Naive thymus-derived CD4-positive, alpha-beta T cell (primary cell): Measurements from ENCODE around the gene GTPBP2. TPM values are rescaled to one million over a fixed set of nuclear protein-coding genes. Genes with fewer than 3 reads are reported as not detected.
A peak's percentile ranks its signal among the peaks of the same experiment; 100 is the strongest.

Source experiments
- ATAC-seq: fragments of 150-1000 bp; cut with Tn5 transposase; 2 replicates; pipeline ENCODE4 v1.10.0; 2021; ENCODE audit warnings: mild to moderate bottlenecking, moderate library complexity
- CTCF ChIA-PET: fragments of 350-600 bp; sonication (Branson Sonifier 250); formaldehyde crosslinking; loops from one replicate; lab custom pipeline; 2021; ENCODE audit warnings: antibody characterized with exemption; lab: Charles Lee
- POLR2A ChIA-PET: fragments of 350-600 bp; sonication (Branson Sonifier 250); formaldehyde crosslinking; loops from one replicate; lab custom pipeline; 2021; ENCODE audit warnings: antibody characterized with exemption, inconsistent platforms; lab: Charles Lee
- DNase-seq, 9 donors: peaks; one replicate each; pipeline versions ENCODE4 v3.0.0 to v3.0.0-alpha.2; 2020 to 2022; ENCODE audit warnings: mixed read lengths in 1 of 9
- H3K27ac ChIP-seq: one replicate; pipeline ENCODE4 v1.7.0; 2013; ENCODE audit warnings: mild to moderate bottlenecking, low read depth, low read length, moderate library complexity
- H3K27me3 ChIP-seq, 2 donors: one replicate each; pipeline ENCODE4 v1.7.0; 2013; ENCODE audit warnings: low read length in 2 of 2, mild to moderate bottlenecking in 2 of 2, moderate library complexity in 2 of 2; ENCODE audit not compliant: control insufficient read depth in 2 of 2, insufficient read depth in 2 of 2
- H3K36me3 ChIP-seq, 3 experiments: 1 replicate in 2 of 3; 2 replicates in 1 of 3; pipeline ENCODE4 v1.7.0; 2013; ENCODE audit warnings: low read length in 3 of 3, mild to moderate bottlenecking in 3 of 3, moderate library complexity in 1 of 3; ENCODE audit not compliant: insufficient read depth in 3 of 3, control insufficient read depth in 2 of 3
- H3K4me1 ChIP-seq, 2 donors: one replicate each; pipeline ENCODE4 v1.7.0; 2013; ENCODE audit warnings: low read length in 2 of 2, mild to moderate bottlenecking in 2 of 2, moderate library complexity in 1 of 2; ENCODE audit not compliant: control insufficient read depth in 2 of 2, insufficient read depth in 2 of 2
- H3K4me3 ChIP-seq: 2 replicates; pipeline ENCODE4 v1.7.0; 2013; ENCODE audit warnings: mild to moderate bottlenecking, low read length
- H3K9me3 ChIP-seq, 3 experiments: 1 replicate in 2 of 3; 2 replicates in 1 of 3; pipeline ENCODE4 v1.7.0; 2013; ENCODE audit warnings: low read length in 3 of 3; ENCODE audit not compliant: control insufficient read depth in 2 of 3
- H3K27ac Mint-ChIP-seq, 9 donors: one replicate each; pipeline ENCODE4 v1.8.0; 2020 to 2022; ENCODE audit warnings: mixed read lengths in 9 of 9, mild to moderate bottlenecking in 8 of 9, moderate library complexity in 5 of 9, inconsistent platforms in 2 of 9
- H3K27me3 Mint-ChIP-seq, 5 donors: one replicate each; pipeline ENCODE4 v1.8.0; 2021 to 2022; ENCODE audit warnings: mixed read lengths in 5 of 5, mild to moderate bottlenecking in 1 of 5
- H3K36me3 Mint-ChIP-seq, 5 donors: one replicate each; pipeline ENCODE4 v1.8.0; 2020 to 2022; ENCODE audit warnings: mixed read lengths in 5 of 5, mild to moderate bottlenecking in 3 of 5, inconsistent platforms in 1 of 5
- H3K4me1 Mint-ChIP-seq, 7 donors: one replicate each; pipeline ENCODE4 v1.8.0; 2020 to 2022; ENCODE audit warnings: mixed read lengths in 7 of 7, mild to moderate bottlenecking in 3 of 7, inconsistent platforms in 1 of 7
- H3K4me3 Mint-ChIP-seq, 10 donors: one replicate each; pipeline ENCODE4 v1.8.0; 2020 to 2022; ENCODE audit warnings: mild to moderate bottlenecking in 10 of 10, mixed read lengths in 10 of 10, moderate library complexity in 6 of 10, inconsistent platforms in 2 of 10
- H3K9me3 Mint-ChIP-seq, 11 donors: one replicate each; pipeline ENCODE4 v1.8.0; 2020 to 2022; ENCODE audit warnings: mixed read lengths in 11 of 11, mild to moderate bottlenecking in 4 of 11, inconsistent platforms in 1 of 11, moderate library complexity in 1 of 11
- intact Hi-C, 2 donors: fragments of 100-400 bp; cut with micrococcal nuclease; formaldehyde crosslinking; loops; one replicate each; pipeline ENCODE4 v1.15.1; 2023
- polyA plus RNA-seq, 2 donors: library from polyadenylated mRNA; unstranded; fragments of 300-500 nt; fragmentation: Illumina TruSeq; gene quantifications; one replicate each; pipeline ENCODE4 v1.2.3, GENCODE V29; 2021
- total RNA-seq, 6 experiments: library from RNA in 5 of 6; stranded (reverse) in 5 of 6; gene quantifications; 1 replicate in 5 of 6; 2 replicates in 1 of 6; pipeline ENCODE4 v1.2.3 and lab custom pipeline; 2021 to 2026

The GTPBP2 gene, protein sequence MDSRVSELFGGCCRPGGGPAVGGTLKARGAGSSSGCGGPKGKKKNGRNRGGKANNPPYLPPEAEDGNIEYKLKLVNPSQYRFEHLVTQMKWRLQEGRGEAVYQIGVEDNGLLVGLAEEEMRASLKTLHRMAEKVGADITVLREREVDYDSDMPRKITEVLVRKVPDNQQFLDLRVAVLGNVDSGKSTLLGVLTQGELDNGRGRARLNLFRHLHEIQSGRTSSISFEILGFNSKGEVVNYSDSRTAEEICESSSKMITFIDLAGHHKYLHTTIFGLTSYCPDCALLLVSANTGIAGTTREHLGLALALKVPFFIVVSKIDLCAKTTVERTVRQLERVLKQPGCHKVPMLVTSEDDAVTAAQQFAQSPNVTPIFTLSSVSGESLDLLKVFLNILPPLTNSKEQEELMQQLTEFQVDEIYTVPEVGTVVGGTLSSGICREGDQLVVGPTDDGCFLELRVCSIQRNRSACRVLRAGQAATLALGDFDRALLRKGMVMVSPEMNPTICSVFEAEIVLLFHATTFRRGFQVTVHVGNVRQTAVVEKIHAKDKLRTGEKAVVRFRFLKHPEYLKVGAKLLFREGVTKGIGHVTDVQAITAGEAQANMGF
- 10 to 100 TPM; 55.0 to 94.7 (median 72.0) TPM for total RNA-seq
- polyA plus RNA-seq: 1 to 10 TPM; 3.2 TPM
- total RNA-seq (lab: John Stamatoyannopoulos, UW): 54.8 reads per million, percentile 73 among the genes with 10 or more reads in this experiment

DNA sequence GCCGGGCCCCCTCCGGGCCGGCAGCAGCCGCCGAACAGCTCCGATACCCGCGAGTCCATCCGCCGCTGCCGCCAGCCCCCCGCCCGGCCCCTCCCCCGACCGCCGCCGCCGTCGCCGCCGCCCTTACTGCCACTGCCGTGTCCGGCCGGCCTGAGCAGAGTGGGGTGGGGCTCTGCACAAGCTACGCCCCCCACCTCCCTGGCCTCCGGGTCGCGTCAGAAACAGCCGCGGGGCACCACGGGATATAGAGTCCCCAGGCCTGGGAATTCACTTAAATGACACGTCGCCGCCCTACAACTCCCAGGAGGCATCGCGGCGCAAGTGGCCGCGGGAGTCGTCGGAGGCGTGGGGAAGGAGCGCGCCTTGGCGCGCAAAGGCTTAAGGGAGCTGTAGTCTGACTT is at the start of gene GTPBP2:
Gene GTPBP2 (minus strand): TSS at position 161 of the 401 bp plus-strand sequence. CDS start 102 bp downstream, at position 59.
- Histone ChIP-seq H3K27ac (peak within 1 kb of the TSS; percentile 76), H3K4me3 (peak within 1 kb of the TSS; percentile 98), H3K27me3 (no peaks in the 10 kb centered on the region), H3K4me1 (peaks cover 9 to 11% of the 10 kb centered on the region in 2 donors), H3K9me3 (no peaks in the 10 kb centered on the region), H3K36me3 (peaks cover 0 to 23% (median 3%) of the 10 kb centered on the region in 3 experiments)
- POLR2A ChIA-PET: interaction anchor here (0.8 to 1.4 kb wide), 11 partner anchors 11 to 618 kb away, joined by 3 to 9 read pairs (median 5); partner anchors contain the start of genes DNPH1, HSP90AB1, MRPS18A and POLR1C
- intact Hi-C loops: loop anchor here (1.0 to 5.0 kb wide), 23 partner anchors 16 to 1894 kb away; partner anchors contain the start of genes ABCC10 (in 2 of the 2), MRPS18A (in 2 of the 2), POLH (in 2 of the 2) and POLR1C (in 2 of the 2)
- peak within 1 kb of the TSS; percentile 90 to 99 (median 98) for H3K27ac Mint-ChIP-seq
- CTCF ChIA-PET: interaction anchor here (0.6 to 1.3 kb wide), 4 partner anchors 11 to 59 kb away, joined by 3 to 7 read pairs (median 4); no protein-coding TSS in a partner anchor
- DNase-seq (peak; percentile 85 to 97 (median 93)), ATAC-seq (peak; percentile 92)
- peak within 1 kb of the TSS; percentile 97 to 100 (median 99) for H3K4me3 Mint-ChIP-seq
- no peaks in the 10 kb centered on the region for H3K27me3 Mint-ChIP-seq
- peaks cover 27 to 40% (median 36%) of the 10 kb centered on the region in 7 donors for H3K4me1 Mint-ChIP-seq
- peaks cover 0 to 3% (median 0%) of the 10 kb centered on the region in 11 donors for H3K9me3 Mint-ChIP-seq
- H3K36me3 Mint-ChIP-seq: peaks cover 0 to 15% (median 12%) of the 10 kb centered on the region in 5 donors

DNA sequence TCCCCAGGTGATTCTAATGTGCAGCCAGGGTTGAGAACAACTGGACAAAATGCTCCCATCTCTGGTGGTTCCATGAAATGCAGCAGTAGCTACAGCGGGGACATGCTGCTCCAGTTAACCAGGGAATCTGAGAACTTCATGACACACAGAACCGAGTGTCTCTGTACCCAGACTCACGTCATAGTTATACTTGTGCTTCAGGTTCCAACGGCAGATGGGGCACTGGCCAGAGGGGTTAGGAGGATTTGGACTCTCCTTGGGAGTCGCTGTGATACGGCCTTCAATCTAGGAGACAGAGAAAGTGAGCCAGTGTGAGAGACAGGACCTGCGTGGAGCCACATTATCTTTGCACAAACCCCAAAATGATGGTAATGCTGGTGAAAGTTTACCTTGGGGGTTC is 49.3 kb upstream of the GTPBP2 start:
- no peaks in the 10 kb centered on the region for H3K27me3 Mint-ChIP-seq
- H3K4me3 ChIP-seq: no peak overlapping the region
- H3K27ac ChIP-seq: no peak overlapping the region
- DNase-seq: no peak
- CTCF ChIA-PET: interaction anchor here (0.6 kb wide), 1 partner anchor 201 kb away, joined by 3 read pairs; no protein-coding TSS in a partner anchor
- no peaks in the 10 kb centered on the region for H3K9me3 ChIP-seq
- H3K4me1 Mint-ChIP-seq: peaks cover 8 to 17% (median 15%) of the 10 kb centered on the region in 7 donors
- peaks cover 0 to 35% (median 4%) of the 10 kb centered on the region in 5 donors for H3K36me3 Mint-ChIP-seq
- intact Hi-C loops: no loop called here
- no peak for ATAC-seq
- peak overlapping the region in 1 of 9 donors; percentile 78 for H3K27ac Mint-ChIP-seq
- POLR2A ChIA-PET: no interaction called here
- H3K9me3 Mint-ChIP-seq: no peaks in the 10 kb centered on the region
- H3K4me3 Mint-ChIP-seq: no peak overlapping the region
- no peaks in the 10 kb centered on the region for H3K27me3 ChIP-seq
- peaks cover 0 to 4% of the 10 kb centered on the region in 2 donors for H3K4me1 ChIP-seq
- H3K36me3 ChIP-seq: peaks cover 0 to 96% (median 9%) of the 10 kb centered on the region in 3 experiments

DNA sequence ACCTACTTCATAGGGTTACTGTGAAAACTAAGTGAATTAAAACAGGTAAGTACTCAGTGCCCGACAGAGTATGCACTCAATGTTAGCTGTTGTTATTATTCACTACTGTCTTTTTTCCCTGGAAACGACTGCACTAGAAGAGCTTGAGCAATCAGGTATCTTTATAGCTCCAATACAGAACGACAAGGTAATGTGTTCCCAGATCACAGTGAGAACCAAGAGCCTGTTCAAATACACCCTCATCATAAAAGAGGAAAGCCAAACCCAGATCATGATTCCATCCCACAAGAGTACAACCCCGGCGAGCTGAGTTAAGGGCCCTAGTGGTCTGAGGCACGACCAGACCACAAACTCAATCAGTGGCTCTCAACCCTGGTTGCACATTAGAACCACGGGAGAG is 48.7 kb upstream of the GTPBP2 start:
- no peaks in the 10 kb centered on the region for H3K9me3 ChIP-seq
- no peaks in the 10 kb centered on the region for H3K27me3 ChIP-seq
- Mint-ChIP-seq H3K36me3 (peaks cover 0 to 39% (median 4%) of the 10 kb centered on the region in 5 donors), H3K4me1 (peaks cover 3 to 11% (median 10%) of the 10 kb centered on the region in 7 donors), H3K27ac (no peak overlapping the region), H3K4me3 (no peak overlapping the region), H3K27me3 (no peaks in the 10 kb centered on the region), H3K9me3 (no peaks in the 10 kb centered on the region)
- no peak for DNase-seq
- peaks cover 0 to 99% (median 9%) of the 10 kb centered on the region in 3 experiments for H3K36me3 ChIP-seq
- CTCF ChIA-PET: no interaction called here
- no peak for ATAC-seq
- H3K27ac ChIP-seq: no peak overlapping the region
- intact Hi-C loops: no loop called here
- H3K4me1 ChIP-seq: no peaks in the 10 kb centered on the region
- no peak overlapping the region for H3K4me3 ChIP-seq
- POLR2A ChIA-PET: no interaction called here

DNA sequence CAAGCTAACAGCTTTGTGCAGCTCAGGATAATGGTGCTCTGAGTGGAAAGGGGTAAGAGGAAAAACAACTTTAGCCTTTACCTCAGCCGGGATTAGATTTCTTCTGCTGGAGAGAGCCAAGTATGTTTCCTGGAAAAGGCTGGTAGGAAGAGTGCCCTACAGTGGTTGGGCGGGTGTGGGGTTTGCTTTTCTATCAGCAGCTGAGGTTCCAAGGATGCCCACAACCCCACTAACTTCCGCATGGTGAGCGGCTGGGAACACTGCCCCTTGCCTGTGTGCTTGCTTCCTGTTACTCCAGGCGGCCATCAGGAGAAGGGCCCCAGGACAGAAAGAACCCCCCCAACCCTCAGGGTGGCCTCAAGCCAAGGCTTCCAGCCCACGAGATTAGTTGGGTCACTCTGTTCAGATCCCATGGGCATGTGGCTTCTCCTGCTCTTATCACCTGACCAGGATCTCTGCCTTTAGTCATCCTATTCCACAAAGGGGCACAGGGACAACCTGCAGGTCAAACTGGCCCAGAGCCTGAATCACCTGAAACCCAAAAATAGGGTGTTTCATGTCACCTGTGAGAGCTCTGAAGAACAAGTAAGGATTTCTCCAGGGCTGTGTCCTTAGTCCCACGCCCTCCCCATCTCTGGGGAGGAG is 48.0 kb upstream of the GTPBP2 start:
- ChIA-PET POLR2A (no interaction called here), CTCF (no interaction called here)
- Mint-ChIP-seq H3K27ac (no peak overlapping the region), H3K4me3 (no peak overlapping the region), H3K9me3 (no peaks in the 10 kb centered on the region), H3K4me1 (peaks cover 0 to 7% (median 6%) of the 10 kb centered on the region in 7 donors), H3K27me3 (no peaks in the 10 kb centered on the region), H3K36me3 (peaks cover 0 to 35% (median 4%) of the 10 kb centered on the region in 5 donors)
- peaks cover 0 to 96% (median 9%) of the 10 kb centered on the region in 3 experiments for H3K36me3 ChIP-seq
- no peak overlapping the region for H3K4me3 ChIP-seq
- no peaks in the 10 kb centered on the region for H3K4me1 ChIP-seq
- no peaks in the 10 kb centered on the region for H3K27me3 ChIP-seq
- DNase-seq: no peak
- intact Hi-C loops: no loop called here
- no peak for ATAC-seq
- H3K9me3 ChIP-seq: no peaks in the 10 kb centered on the region
- no peak overlapping the region for H3K27ac ChIP-seq

DNA sequence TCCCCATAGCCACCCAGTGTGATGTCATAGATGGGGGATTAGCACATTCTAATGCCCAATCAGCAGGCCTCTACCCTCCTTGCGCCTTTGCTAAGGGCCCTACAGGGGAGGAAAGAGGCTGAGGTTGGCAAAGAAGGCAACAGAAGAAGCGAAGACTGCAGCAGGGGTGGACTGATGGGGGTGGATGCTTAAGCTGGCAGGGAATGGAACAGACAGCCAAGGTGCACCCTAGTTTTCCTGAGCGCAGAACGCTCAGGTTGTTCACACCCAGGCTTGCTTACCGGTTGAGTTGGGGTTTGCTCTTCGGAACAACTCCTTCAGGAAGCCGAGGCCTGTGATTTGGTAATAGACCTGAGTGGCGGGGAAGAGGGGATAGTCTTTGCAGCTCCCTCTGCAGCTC is 45.9 kb upstream of the GTPBP2 start:
- no peaks in the 10 kb centered on the region for H3K4me1 ChIP-seq
- H3K9me3 ChIP-seq: no peaks in the 10 kb centered on the region
- intact Hi-C loops: no loop called here
- peaks cover 0 to 34% (median 4%) of the 10 kb centered on the region in 5 donors for H3K36me3 Mint-ChIP-seq
- no peak overlapping the region for H3K4me3 Mint-ChIP-seq
- no peak overlapping the region for H3K4me3 ChIP-seq
- DNase-seq (no peak), ATAC-seq (no peak)
- ChIA-PET POLR2A (no interaction called here), CTCF (interaction anchor here (1.0 kb wide), 1 partner anchor 20 kb away, joined by 3 read pairs; no protein-coding TSS in a partner anchor)
- H3K27ac Mint-ChIP-seq: peak overlapping the region in 1 of 9 donors; percentile 28
- no peaks in the 10 kb centered on the region for H3K27me3 Mint-ChIP-seq
- H3K4me1 Mint-ChIP-seq: peaks cover 0 to 11% (median 0%) of the 10 kb centered on the region in 7 donors
- H3K27me3 ChIP-seq: no peaks in the 10 kb centered on the region
- peaks cover 0 to 96% (median 9%) of the 10 kb centered on the region in 3 experiments for H3K36me3 ChIP-seq
- no peaks in the 10 kb centered on the region for H3K9me3 Mint-ChIP-seq
- no peak overlapping the region for H3K27ac ChIP-seq

DNA sequence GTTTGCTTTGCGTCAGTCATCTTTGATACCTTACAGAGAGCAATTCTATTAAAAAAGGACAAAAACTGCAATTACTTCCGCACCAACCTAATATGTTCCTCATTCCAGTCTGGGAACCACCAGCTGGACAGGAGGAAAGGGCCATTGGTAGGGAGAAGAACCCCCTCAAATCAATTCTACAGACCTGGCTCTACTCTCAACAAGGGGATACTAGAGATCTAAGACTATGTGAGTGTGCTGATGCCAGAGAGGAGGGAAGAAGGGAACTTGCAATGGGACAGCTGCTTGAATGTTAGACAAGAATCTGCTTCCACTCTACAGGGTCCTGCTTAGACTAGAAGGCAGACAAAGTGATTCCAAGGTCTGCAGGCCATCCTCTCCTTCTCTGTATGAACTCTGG is 45.2 kb upstream of the GTPBP2 start:
- ChIA-PET POLR2A (no interaction called here), CTCF (interaction anchor here (1.0 kb wide), 1 partner anchor 21 kb away, joined by 3 read pairs; no protein-coding TSS in a partner anchor)
- Mint-ChIP-seq H3K9me3 (no peaks in the 10 kb centered on the region), H3K4me1 (peaks cover 0 to 16% (median 0%) of the 10 kb centered on the region in 7 donors), H3K36me3 (peaks cover 0 to 34% (median 4%) of the 10 kb centered on the region in 5 donors), H3K4me3 (no peak overlapping the region), H3K27me3 (no peaks in the 10 kb centered on the region), H3K27ac (peak overlapping the region in 1 of 9 donors; percentile 68)
- no peak for ATAC-seq
- Histone ChIP-seq H3K4me1 (no peaks in the 10 kb centered on the region), H3K27ac (no peak overlapping the region), H3K27me3 (no peaks in the 10 kb centered on the region), H3K9me3 (no peaks in the 10 kb centered on the region), H3K4me3 (no peak overlapping the region), H3K36me3 (peaks cover 0 to 93% (median 9%) of the 10 kb centered on the region in 3 experiments)
- no peak for DNase-seq
- intact Hi-C loops: no loop called here
